ENCODE data around the gene SHOC2.

Gene SHOC2

GRCh38 chr10:110979611-110980010, 60.2 kb downstream of the SHOC2 start:
- ChIA-PET CTCF (interaction anchor here (1.5 to 1.8 kb wide), 2 partner anchors 23 to 51 kb away, joined by 4 to 6 read pairs; no protein-coding TSS in a partner anchor), POLR2A (no interaction called here)
- no peak for DNase-seq (ENCODE audit: extremely low spot score)
- no peak for TF ChIP-seq CTCF (IDR thresholded peaks at IDR 0.05; ENCODE audit: control extremely low read depth, extremely low read depth, low read depth, missing control alignments)

- DNase-seq (ENCODE audit: extremely low spot score), result no peak
- CTCF ChIA-PET, result no interaction called here
- POLR2A ChIA-PET, result no interaction called here
- TF ChIP-seq CTCF (IDR thresholded peaks at IDR 0.05; ENCODE audit: control extremely low read depth, extremely low read depth, low read depth, missing control alignments), result no peak
These were observed 61.4 kb downstream of the SHOC2 start for GRCh38 chr10:110980807-110981206.

DNA sequence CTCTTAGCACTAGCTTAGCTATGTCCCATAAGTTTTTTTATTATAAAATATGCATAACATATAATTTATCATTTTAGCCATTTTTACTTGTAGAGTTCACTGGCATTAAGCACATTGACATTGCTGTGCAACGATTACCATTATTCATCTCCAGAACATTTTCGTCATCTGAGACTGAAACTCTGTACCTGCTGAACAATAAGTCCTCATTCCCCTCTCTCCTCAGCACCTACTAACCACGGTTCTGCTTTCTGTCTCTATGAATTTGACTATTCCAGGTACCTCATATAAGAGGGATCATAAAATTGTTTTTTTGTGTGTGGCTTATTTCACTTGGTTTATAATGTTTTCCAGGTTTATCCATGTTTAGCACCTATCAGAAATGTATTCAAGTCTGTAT, 64.1 kb downstream of the SHOC2 start:
- TF ChIP-seq CTCF (IDR thresholded peaks at IDR 0.05; ENCODE audit: control extremely low read depth, extremely low read depth, low read depth, missing control alignments), result no peak
- CTCF ChIA-PET, result no interaction called here
- POLR2A ChIA-PET, result no interaction called here
- DNase-seq (ENCODE audit: extremely low spot score), result no peak

GRCh38 chr10:110985497-110986275, 66.3 kb downstream of the SHOC2 start:
- no peak for TF ChIP-seq CTCF (IDR thresholded peaks at IDR 0.05; ENCODE audit: control extremely low read depth, extremely low read depth, low read depth, missing control alignments)
- DNase-seq (ENCODE audit: extremely low spot score), result no peak
- CTCF ChIA-PET, result interaction anchor here (1.5 to 1.7 kb wide), 2 partner anchors 18 to 24 kb away, joined by 3 read pairs; no protein-coding TSS in a partner anchor
- POLR2A ChIA-PET, result no interaction called here

GRCh38 chr10:110989016-110989415, 69.6 kb downstream of the SHOC2 start:
- no peak for TF ChIP-seq CTCF (IDR thresholded peaks at IDR 0.05; ENCODE audit: control extremely low read depth, extremely low read depth, low read depth, missing control alignments)
- DNase-seq (ENCODE audit: extremely low spot score), result no peak
- CTCF ChIA-PET, result no interaction called here
- POLR2A ChIA-PET, result no interaction called here

DNA sequence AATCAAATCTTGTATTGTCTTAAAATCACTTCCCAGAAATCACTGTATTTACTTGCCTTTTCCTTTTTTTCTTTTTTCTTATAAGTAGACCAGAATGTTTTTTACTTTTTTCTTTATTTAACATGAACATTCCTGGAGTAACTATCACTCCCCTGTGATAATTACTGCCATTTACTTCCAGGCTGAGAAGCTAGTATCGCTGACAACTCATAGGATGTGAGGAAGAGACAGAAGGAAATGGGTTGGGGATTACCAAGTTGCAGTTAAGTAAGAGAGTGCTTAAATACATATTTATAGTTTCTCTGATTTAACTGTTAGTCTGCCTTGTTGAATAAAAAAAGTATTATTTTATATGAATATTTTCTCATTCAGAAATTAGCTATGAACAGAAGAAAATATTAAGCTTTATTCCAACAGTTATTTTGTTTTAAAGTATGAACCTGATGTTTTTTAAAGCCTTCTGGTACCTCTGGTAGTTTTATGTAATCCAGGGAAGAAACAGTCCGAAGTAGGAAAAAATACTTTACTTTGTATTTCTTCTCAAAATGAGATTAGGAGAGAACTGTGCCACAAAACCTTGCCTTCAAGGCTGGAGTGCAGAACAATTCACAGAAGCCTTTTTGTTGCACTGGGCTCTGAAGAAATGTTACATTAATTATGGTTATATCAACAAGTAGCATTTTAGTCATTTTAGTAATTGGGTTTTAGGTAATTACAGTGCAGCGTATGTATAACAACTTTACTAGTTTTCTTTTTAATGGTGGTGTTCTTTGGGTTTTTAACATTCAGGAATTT, 72.8 kb downstream of the SHOC2 start:
- no peak for TF ChIP-seq CTCF (IDR thresholded peaks at IDR 0.05; ENCODE audit: control extremely low read depth, extremely low read depth, low read depth, missing control alignments)
- ChIA-PET POLR2A (no interaction called here), CTCF (interaction anchor here (1.0 to 1.9 kb wide), 3 partner anchors 8 to 50 kb away, joined by 3 to 4 read pairs (median 4); no protein-coding TSS in a partner anchor)
- DNase-seq (ENCODE audit: extremely low spot score), result no peak
